ENCODE measurements around the gene LRMDA. TPM values are rescaled to one million over a fixed set of nuclear protein-coding genes. Genes with fewer than 3 reads are reported as not detected.

The LRMDA gene
- total RNA-seq, 1 experiment from 2014 or later: not detected

- H3K27me3 ChIP-seq (replicated peaks; ENCODE audit: insufficient read depth, low read depth, low read length, poor library complexity): no peaks in the 10 kb centered on the region
- intact Hi-C loops (cut with micrococcal nuclease; ENCODE audit: unreplicated experiment): no loop called here
- H3K27ac ChIP-seq (ENCODE audit: low read depth, low read length, poor library complexity, severe bottlenecking): no peak overlapping the region
- ChIA-PET POLR2A (ENCODE audit: low non-redundant PET) (no interaction called here), CTCF (no interaction called here)
- H3K4me3 ChIP-seq (ENCODE audit: low read depth, low read length, poor library complexity, severe bottlenecking): no peak overlapping the region
- H3K36me3 ChIP-seq (ENCODE audit: insufficient read depth, low read length, poor library complexity, severe bottlenecking): no peaks in the 10 kb centered on the region
- H3K9me3 ChIP-seq (ENCODE audit: low read depth, low read length, poor library complexity, severe bottlenecking): no peaks in the 10 kb centered on the region
- no peaks in the 10 kb centered on the region for H3K4me1 ChIP-seq (ENCODE audit: insufficient read depth, low read length, poor library complexity, severe bottlenecking)
- BruUV-seq (replicated peaks): no TSS peak
- DNase-seq (ENCODE audit: low spot score): no peak
- TF ChIP-seq EZH2 (IDR thresholded peaks at IDR 0.05; ENCODE audit: borderline replicate concordance, low read depth, low read length, poor library complexity, severe bottlenecking): no peak
- TF ChIP-seq, protein P1, sequence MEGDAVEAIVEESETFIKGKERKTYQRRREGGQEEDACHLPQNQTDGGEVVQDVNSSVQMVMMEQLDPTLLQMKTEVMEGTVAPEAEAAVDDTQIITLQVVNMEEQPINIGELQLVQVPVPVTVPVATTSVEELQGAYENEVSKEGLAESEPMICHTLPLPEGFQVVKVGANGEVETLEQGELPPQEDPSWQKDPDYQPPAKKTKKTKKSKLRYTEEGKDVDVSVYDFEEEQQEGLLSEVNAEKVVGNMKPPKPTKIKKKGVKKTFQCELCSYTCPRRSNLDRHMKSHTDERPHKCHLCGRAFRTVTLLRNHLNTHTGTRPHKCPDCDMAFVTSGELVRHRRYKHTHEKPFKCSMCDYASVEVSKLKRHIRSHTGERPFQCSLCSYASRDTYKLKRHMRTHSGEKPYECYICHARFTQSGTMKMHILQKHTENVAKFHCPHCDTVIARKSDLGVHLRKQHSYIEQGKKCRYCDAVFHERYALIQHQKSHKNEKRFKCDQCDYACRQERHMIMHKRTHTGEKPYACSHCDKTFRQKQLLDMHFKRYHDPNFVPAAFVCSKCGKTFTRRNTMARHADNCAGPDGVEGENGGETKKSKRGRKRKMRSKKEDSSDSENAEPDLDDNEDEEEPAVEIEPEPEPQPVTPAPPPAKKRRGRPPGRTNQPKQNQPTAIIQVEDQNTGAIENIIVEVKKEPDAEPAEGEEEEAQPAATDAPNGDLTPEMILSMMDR (conservative IDR thresholded peaks at IDR 0.05; ENCODE audit: low read depth, low read length): no peak
These were observed 1125.9 kb downstream of the LRMDA start for GRCh38 chr10:76557366-76557765.

GRCh38 chr10:76558586-76558985 lies 1127.2 kb downstream of the LRMDA start:
- ChIA-PET CTCF (no interaction called here), POLR2A (ENCODE audit: low non-redundant PET) (no interaction called here)
- no peak for DNase-seq (ENCODE audit: low spot score)
- H3K27ac ChIP-seq (ENCODE audit: low read depth, low read length, poor library complexity, severe bottlenecking): no peak overlapping the region
- TF ChIP-seq EZH2 (IDR thresholded peaks at IDR 0.05; ENCODE audit: borderline replicate concordance, low read depth, low read length, poor library complexity, severe bottlenecking): no peak
- H3K9me3 ChIP-seq (ENCODE audit: low read depth, low read length, poor library complexity, severe bottlenecking): no peaks in the 10 kb centered on the region
- intact Hi-C loops (cut with micrococcal nuclease; ENCODE audit: unreplicated experiment): no loop called here
- no TSS peak for BruUV-seq (replicated peaks)
- no peaks in the 10 kb centered on the region for H3K4me1 ChIP-seq (ENCODE audit: insufficient read depth, low read length, poor library complexity, severe bottlenecking)
- no peak overlapping the region for H3K4me3 ChIP-seq (ENCODE audit: low read depth, low read length, poor library complexity, severe bottlenecking)
- no peaks in the 10 kb centered on the region for H3K27me3 ChIP-seq (replicated peaks; ENCODE audit: insufficient read depth, low read depth, low read length, poor library complexity)
- no peaks in the 10 kb centered on the region for H3K36me3 ChIP-seq (ENCODE audit: insufficient read depth, low read length, poor library complexity, severe bottlenecking)

GRCh38 chr10:76558996-76559891 lies 1127.8 kb downstream of the LRMDA start:
- DNase-seq (ENCODE audit: low spot score): no peak
- intact Hi-C loops (cut with micrococcal nuclease; ENCODE audit: unreplicated experiment): no loop called here
- POLR2A ChIA-PET (ENCODE audit: low non-redundant PET): no interaction called here
- no peaks in the 10 kb centered on the region for H3K27me3 ChIP-seq (replicated peaks; ENCODE audit: insufficient read depth, low read depth, low read length, poor library complexity)
- no peaks in the 10 kb centered on the region for H3K36me3 ChIP-seq (ENCODE audit: insufficient read depth, low read length, poor library complexity, severe bottlenecking)
- H3K4me1 ChIP-seq (ENCODE audit: insufficient read depth, low read length, poor library complexity, severe bottlenecking): no peaks in the 10 kb centered on the region
- no peak for TF ChIP-seq EZH2 (IDR thresholded peaks at IDR 0.05; ENCODE audit: borderline replicate concordance, low read depth, low read length, poor library complexity, severe bottlenecking)
- TF ChIP-seq, protein P1 (conservative IDR thresholded peaks at IDR 0.05; ENCODE audit: low read depth, low read length): no peak
- H3K4me3 ChIP-seq (ENCODE audit: low read depth, low read length, poor library complexity, severe bottlenecking): no peak overlapping the region
- BruUV-seq (replicated peaks): no TSS peak
- H3K9me3 ChIP-seq (ENCODE audit: low read depth, low read length, poor library complexity, severe bottlenecking): no peaks in the 10 kb centered on the region
- CTCF ChIA-PET: interaction anchor here (0.7 kb wide), 1 partner anchor 12 kb away, joined by 3 read pairs; no protein-coding TSS in a partner anchor
- no peak overlapping the region for H3K27ac ChIP-seq (ENCODE audit: low read depth, low read length, poor library complexity, severe bottlenecking)
